Heart left ventricle (tissue), 13 donors: ENCODE measurements around the gene PDGFD.

Experiments used
- POLR2A ChIP-seq, 2 donors: fragments of 450-650 bp; IDR thresholded peaks; one replicate each; pipeline ENCODE4 v1.6.1; 2017; ENCODE audit warnings: antibody characterized with exemption in 2 of 2, mild to moderate bottlenecking in 2 of 2, moderate library complexity in 2 of 2
- TF ChIP-seq, protein P1 (sequence below), 12 donors: fragments of 200-600 bp; sonication (generic) in 4 of 12; IDR thresholded peaks; one replicate each; pipeline versions ENCODE4 v1.5.0 to v1.8.0; 2018 to 2022; ENCODE audit warnings: antibody characterized with exemption in 12 of 12, mild to moderate bottlenecking in 5 of 12
- donor health status: ischemic (EF 13 %, LVEDD 7.1; RV severe dilation, severe dysfunction).
- donor health status: DM: no; HTN: yes; CAD: no.
- donor health status: DM: no; HTN: no; CAD: no.
- donor health status: ischemic (EF 25% LVEDD 6.9; RV normal size, moderate dysfunction).
- donor health status: ischemic (EF 25% LVEDD 5.7; RV mildly dilated, moderate dysfunction).
- donor health status: ischemic (EF 35%, LVEDD 5.7; RV mildly dilated, moderate dysfunction).
- donor health status: nonischemic (EF 11% LVEDD 7.7; RV severe dilation, severe dysfunction).
- donor health status: DM: yes; HTN: yes; CAD: no.
- donor health status: PGD.
- donor health status: ischemic (EF 29% LVEDD 5.4; RV normal size, mild dysfunction).
- donor health status: nonischemic (EF 23%, LVEDD 6.1; RV moderate dilation, normal function).

DNA sequence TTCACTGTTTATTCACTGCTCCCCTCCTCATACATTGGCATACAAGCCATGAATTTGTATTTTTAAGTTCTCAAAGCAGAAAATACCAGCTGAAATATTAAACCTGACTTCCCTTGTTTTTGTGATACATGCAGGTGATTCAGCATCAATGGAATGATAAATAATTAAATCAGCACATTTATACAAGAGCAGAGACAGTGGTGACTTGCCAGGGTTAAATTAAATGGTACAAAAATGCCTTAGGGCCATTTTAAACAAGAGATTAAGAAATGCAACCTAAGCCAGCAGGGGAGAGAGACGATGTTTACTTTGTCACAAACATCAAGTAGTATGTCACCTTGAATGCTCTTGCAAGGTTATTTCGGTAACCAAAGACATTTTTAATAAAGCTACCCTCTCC, 223.4 kb downstream of the PDGFD start:
- TF ChIP-seq, protein P1, sequence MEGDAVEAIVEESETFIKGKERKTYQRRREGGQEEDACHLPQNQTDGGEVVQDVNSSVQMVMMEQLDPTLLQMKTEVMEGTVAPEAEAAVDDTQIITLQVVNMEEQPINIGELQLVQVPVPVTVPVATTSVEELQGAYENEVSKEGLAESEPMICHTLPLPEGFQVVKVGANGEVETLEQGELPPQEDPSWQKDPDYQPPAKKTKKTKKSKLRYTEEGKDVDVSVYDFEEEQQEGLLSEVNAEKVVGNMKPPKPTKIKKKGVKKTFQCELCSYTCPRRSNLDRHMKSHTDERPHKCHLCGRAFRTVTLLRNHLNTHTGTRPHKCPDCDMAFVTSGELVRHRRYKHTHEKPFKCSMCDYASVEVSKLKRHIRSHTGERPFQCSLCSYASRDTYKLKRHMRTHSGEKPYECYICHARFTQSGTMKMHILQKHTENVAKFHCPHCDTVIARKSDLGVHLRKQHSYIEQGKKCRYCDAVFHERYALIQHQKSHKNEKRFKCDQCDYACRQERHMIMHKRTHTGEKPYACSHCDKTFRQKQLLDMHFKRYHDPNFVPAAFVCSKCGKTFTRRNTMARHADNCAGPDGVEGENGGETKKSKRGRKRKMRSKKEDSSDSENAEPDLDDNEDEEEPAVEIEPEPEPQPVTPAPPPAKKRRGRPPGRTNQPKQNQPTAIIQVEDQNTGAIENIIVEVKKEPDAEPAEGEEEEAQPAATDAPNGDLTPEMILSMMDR (IDR thresholded peaks at IDR 0.05) = no peak
- TF ChIP-seq POLR2A (IDR thresholded peaks at IDR 0.05) = no peak
